K562 (cell line): Measurements from ENCODE around the gene ELOF1. TPM values are rescaled to one million over a fixed set of nuclear protein-coding genes. Genes with fewer than 3 reads are reported as not detected.
A peak's percentile ranks its signal among the peaks of the same experiment; 100 is the strongest.

Experiments used
- CAMTA2 ChIP-seq: fragments of 250-450 bp; sonication (Bioruptor Pico); conservative IDR thresholded peaks from 2 replicates; pipeline ENCODE4 v1.5.1; 2022
- CTCFL ChIP-seq: IDR thresholded peaks from 2 replicates; pipeline ENCODE4 v1.6.1; 2011; ENCODE audit warnings: borderline replicate concordance, low read depth, mild to moderate bottlenecking, moderate library complexity, low read length; ENCODE audit not compliant: insufficient read depth, poor library complexity, severe bottlenecking
- EP300 ChIP-seq: IDR thresholded peaks from 2 replicates; pipeline ENCODE4 v1.6.1; 2012; ENCODE audit warnings: low read length, improper control_type of control experiment
- ESRRB ChIP-seq: fragments of 250-450 bp; sonication (Bioruptor Pico); IDR thresholded peaks from 2 replicates; pipeline ENCODE4 v1.5.0; 2020; ENCODE audit warnings: mild to moderate bottlenecking, moderate library complexity, borderline replicate concordance
- HDAC1 ChIP-seq, 2 experiments: fragments of 450-650 bp; IDR thresholded peaks; 2 replicates each; pipeline ENCODE4 v1.6.1; 2016 to 2017; ENCODE audit warnings: inconsistent platforms in 1 of 2, mild to moderate bottlenecking in 1 of 2, moderate library complexity in 1 of 2
- KDM2B ChIP-seq: fragments of 250-450 bp; sonication (Bioruptor Pico); IDR thresholded peaks from 2 replicates; pipeline ENCODE4 v1.8.0; 2021; ENCODE audit warnings: mild to moderate bottlenecking, moderate library complexity
- KDM4B ChIP-seq, 2 experiments: fragments of 450-650 bp in 1 of 2; sonication (generic) in 1 of 2; IDR thresholded peaks; 2 replicates each; pipeline ENCODE4 v1.6.1; 2016 to 2017; ENCODE audit warnings: borderline replicate concordance in 2 of 2, antibody characterized with exemption in 1 of 2, low read depth in 1 of 2, mild to moderate bottlenecking in 1 of 2
- MAZ ChIP-seq, 2 experiments: fragments of 450-650 bp in 1 of 2; sonication (generic) in 1 of 2; formaldehyde crosslinking; IDR thresholded peaks in 1 of 2; conservative IDR thresholded peaks in 1 of 2; 2 replicates each; pipeline versions ENCODE4 v1.4.0 to v1.5.0; 2020; ENCODE audit warnings: mild to moderate bottlenecking in 1 of 2, missing genetic modification reagents in 1 of 2
- MBD2 ChIP-seq: sonication (generic); IDR thresholded peaks from 2 replicates; pipeline ENCODE4 v1.6.1; 2016; ENCODE audit warnings: low read depth, borderline replicate concordance
- MEF2D ChIP-seq: conservative IDR thresholded peaks from 2 replicates; pipeline ENCODE4 v1.6.1; 2016; ENCODE audit warnings: low read depth, missing genetic modification characterization, missing compliant biosample characterization
- MYNN ChIP-seq, 2 experiments: sonication (generic); formaldehyde crosslinking in 1 of 2; IDR thresholded peaks; 2 replicates each; pipeline versions ENCODE4 v1.5.0 to v1.6.1; 2016 to 2020; ENCODE audit warnings: antibody characterized with exemption in 1 of 2, missing genetic modification reagents in 1 of 2
- NCOR1 ChIP-seq: fragments of 450-650 bp; IDR thresholded peaks from 2 replicates; pipeline ENCODE4 v1.6.1; 2016; ENCODE audit warnings: mild to moderate bottlenecking, moderate library complexity
- SAFB ChIP-seq: fragments of 200-400 bp; formaldehyde crosslinking; IDR thresholded peaks from 2 replicates; pipeline ENCODE4 v1.6.1; 2017; ENCODE audit warnings: low read depth, low read length, borderline replicate concordance
- SMC3 ChIP-seq: conservative IDR thresholded peaks from 2 replicates; pipeline ENCODE4 v1.6.1; 2011; ENCODE audit warnings: low read depth, low read length, improper control_type of control experiment; ENCODE audit not compliant: insufficient read depth
- TCFL5 ChIP-seq: fragments of 250-450 bp; sonication (Bioruptor Pico); conservative IDR thresholded peaks from 2 replicates; pipeline ENCODE4 v1.6.1; 2021; ENCODE audit warnings: mild to moderate bottlenecking, moderate library complexity, matching md5 sums
- U2AF2 ChIP-seq: fragments of 200-400 bp; formaldehyde crosslinking; optimal IDR thresholded peaks from 2 replicates; pipeline ENCODE3; 2017; ENCODE audit warnings: low read depth, mild to moderate bottlenecking, low read length
- ZBTB43 ChIP-seq: sonication (generic); formaldehyde crosslinking; IDR thresholded peaks from 2 replicates; pipeline ENCODE4 v1.8.0; 2023; ENCODE audit warnings: mild to moderate bottlenecking, missing genetic modification reagents
- ZBTB9 ChIP-seq: fragments of 450-650 bp; formaldehyde crosslinking; IDR thresholded peaks from 2 replicates; pipeline ENCODE4 v1.4.0; 2020; ENCODE audit warnings: mild to moderate bottlenecking, moderate library complexity
- ZNF165 ChIP-seq: fragments of 250-450 bp; sonication (Bioruptor Pico); IDR thresholded peaks from 2 replicates; pipeline ENCODE4 v1.4.0; 2020; ENCODE audit warnings: borderline replicate concordance
- ZNF239 ChIP-seq: fragments of 250-450 bp; sonication (Bioruptor Pico); IDR thresholded peaks from 2 replicates; pipeline ENCODE4 v1.4.0; 2020; ENCODE audit warnings: mild to moderate bottlenecking
- ZNF395 ChIP-seq: fragments of 200-800 bp; sonication (Bioruptor generic); IDR thresholded peaks from 2 replicates; pipeline ENCODE4 v1.6.1; 2017; ENCODE audit warnings: missing genetic modification characterization, missing compliant biosample characterization
- ZNF778 ChIP-seq: fragments of 450-650 bp; formaldehyde crosslinking; IDR thresholded peaks from 2 replicates; pipeline ENCODE4 v1.4.0; 2020; ENCODE audit warnings: mild to moderate bottlenecking, moderate library complexity
- polyA plus RNA-seq, 8 experiments: library from polyadenylated mRNA; depleted of rRNA in 4 of 8; stranded (reverse) in 5 of 8; unstranded in 3 of 8; fragments of >200 nt; fragmentation: Nextera tagmentation in 2 of 8; fragmentation: Illumina TruSeq in 1 of 8; extraction: Ambion mirVana in 2 of 8; extraction: Trizol in 1 of 8; gene quantifications; 2 replicates each; pipeline versions ENCODE4 v1.2.1 to v1.2.3, GENCODE V29; 2011 to 2014; ENCODE audit warnings: inconsistent platforms in 1 of 8, missing spikeins in 1 of 8
- total RNA-seq, 7 experiments: library from RNA; depleted of rRNA in 6 of 7; stranded (reverse); fragments of >200 nt in 6 of 7; fragmentation: Illumina TruSeq in 2 of 7; extraction: Trizol in 2 of 7; gene quantifications; 2 replicates each; pipeline versions ENCODE4 v1.2.1 to v1.2.3, GENCODE V29; 2011 to 2021; ENCODE audit warnings: low replicate concordance in 1 of 7

ELOF1 gene
- total and polyA plus RNA-seq, 9 of the 15 experiments (the other 6 are each of a cell fraction or from before 2014, with no cell fraction given): 16.7 to 147 (median 74.2) TPM

- TF ChIP-seq HDAC1 (IDR thresholded peaks at IDR 0.05): peak; percentile 26 to 86; a peak in 3 of 4 replicates
- no peak for TF ChIP-seq ESRRB (CRISPR knock-in tag)
- TF ChIP-seq ZBTB9 (CRISPR knock-in tag): no peak
- TF ChIP-seq MEF2D: no peak
- peak; percentile 39 for TF ChIP-seq CTCFL
- TF ChIP-seq KDM4B (IDR thresholded peaks at IDR 0.05; ENCODE audit: borderline replicate concordance in 2 of 2, low read depth in 1 of 2): no peak
- TF ChIP-seq ZNF395 (CRISPR knock-in tag): peak; percentile 80; the same call in 1 of the 2 replicates
- TF ChIP-seq KDM2B (CRISPR knock-in tag): no peak
- 0 out of 2 replicates have a peak, but pooled peaks have one; percentile 42 for TF ChIP-seq ZBTB43 (CRISPR knock-in tag)
- TF ChIP-seq CAMTA2: no peak
- peak; percentile 73 for TF ChIP-seq ZNF239
- peak; percentile 52; the same call in 1 of the 2 replicates for TF ChIP-seq MBD2
- peak; percentile 98 for TF ChIP-seq EP300
- TF ChIP-seq MAZ (CRISPR knock-in tag; conservative IDR thresholded peaks at IDR 0.05 in 1 of 2, IDR thresholded peaks at IDR 0.05 in 1 of 2): peak in 1 of 2 experiments; percentile 29; a peak in 2 of 4 replicates
- no peak for TF ChIP-seq ZNF778 (CRISPR knock-in tag)
- TF ChIP-seq MYNN (IDR thresholded peaks at IDR 0.05): 0 out of 2 replicates have a peak, but pooled peaks have one; percentile 24
- TF ChIP-seq MYNN (CRISPR knock-in tag; IDR thresholded peaks at IDR 0.05): no peak
- no peak for TF ChIP-seq U2AF2
- peak; percentile 63; the same call in 1 of the 2 replicates for TF ChIP-seq SMC3
- TF ChIP-seq TCFL5 (CRISPR knock-in tag): no peak
- no peak for TF ChIP-seq ZNF165 (CRISPR knock-in tag)
- no peak for TF ChIP-seq SAFB
- peak; percentile 96 for TF ChIP-seq NCOR1
Observed at GRCh38 chr19:11560404-11561051, 1.5 kb upstream of the ELOF1 start (continued).
